CD4-positive, alpha-beta T cell (primary cell): Measurements from ENCODE around the gene MRPL19. TPM values are rescaled to one million over a fixed set of nuclear protein-coding genes. Genes with fewer than 3 reads are reported as not detected.
"Not testable (repeated sequence)": the region's sequence is repeated elsewhere in the genome, so short reads cannot be mapped to it uniquely, and the experiment has no call there.

Experiments used
- ATAC-seq: fragments of 200-7000 bp; cut with Tn5 transposase; one replicate; pipeline ENCODE4 v1.10.0; 2022; ENCODE audit warnings: mild to moderate bottlenecking; ENCODE audit not compliant: poor library complexity
- CTCF ChIA-PET: fragments of 350-600 bp; sonication (Branson Sonifier 250); formaldehyde crosslinking; loops from one replicate; lab custom pipeline; 2021; ENCODE audit warnings: antibody characterized with exemption, inconsistent platforms; lab: Charles Lee
- POLR2A ChIA-PET: fragments of 350-600 bp; sonication (Branson Sonifier 250); formaldehyde crosslinking; loops from one replicate; lab custom pipeline; 2021; ENCODE audit warnings: antibody characterized with exemption, inconsistent platforms; lab: Charles Lee
- DNase-seq, 14 experiments: peaks; one replicate each; pipeline ENCODE4 v3.0.0-alpha.2; 2013 to 2020; ENCODE audit warnings: mixed read lengths in 2 of 14
- H3K27ac ChIP-seq, 2 donors: one replicate each; pipeline versions ENCODE4 v1.5.1 to v1.7.0; 2013; ENCODE audit warnings: low read length in 2 of 2, low read depth in 1 of 2, mild to moderate bottlenecking in 1 of 2
- H3K27me3 ChIP-seq, 2 experiments: 1 replicate in 1 of 2; 2 replicates in 1 of 2; pipeline versions ENCODE4 v1.6.1 to v1.7.0; 2013; ENCODE audit warnings: low read length in 2 of 2, control low read depth in 1 of 2, mild to moderate bottlenecking in 1 of 2, moderate library complexity in 1 of 2; ENCODE audit not compliant: insufficient read depth in 2 of 2, control insufficient read depth in 1 of 2
- H3K36me3 ChIP-seq: one replicate; pipeline ENCODE4 v1.6.1; 2013; ENCODE audit warnings: low read length, control low read depth; ENCODE audit not compliant: insufficient read depth
- H3K4me1 ChIP-seq: one replicate; pipeline ENCODE4 v1.6.1; 2013; ENCODE audit warnings: low read length, control low read depth; ENCODE audit not compliant: insufficient read depth
- H3K4me3 ChIP-seq: one replicate; pipeline ENCODE4 v1.5.1; 2013; ENCODE audit warnings: mild to moderate bottlenecking, low read length, moderate library complexity
- H3K9me3 ChIP-seq, 2 experiments: 1 replicate in 1 of 2; 2 replicates in 1 of 2; pipeline versions ENCODE4 v1.6.1 to v1.7.0; 2013; ENCODE audit warnings: low read length in 2 of 2, mild to moderate bottlenecking in 2 of 2, control low read depth in 1 of 2, moderate library complexity in 1 of 2; ENCODE audit not compliant: control insufficient read depth in 1 of 2, insufficient read depth in 1 of 2
- H3K27ac Mint-ChIP-seq: one replicate; pipeline ENCODE4 v1.8.0; 2020; ENCODE audit warnings: mixed read lengths
- H3K27me3 Mint-ChIP-seq: one replicate; pipeline ENCODE4 v1.8.0; 2021; ENCODE audit warnings: mixed read lengths
- H3K36me3 Mint-ChIP-seq: one replicate; pipeline ENCODE4 v1.8.0; 2021; ENCODE audit warnings: low read depth, mixed read lengths
- H3K4me1 Mint-ChIP-seq: one replicate; pipeline ENCODE4 v1.8.0; 2021; ENCODE audit warnings: low read depth, mixed read lengths
- H3K4me3 Mint-ChIP-seq: one replicate; pipeline ENCODE4 v1.8.0; 2020; ENCODE audit warnings: mild to moderate bottlenecking, mixed read lengths
- H3K9me3 Mint-ChIP-seq: one replicate; pipeline ENCODE4 v1.8.0; 2020; ENCODE audit warnings: mixed read lengths
- intact Hi-C, 2 experiments: fragments of 100-400 bp; cut with DNase I in 1 of 2; cut with micrococcal nuclease in 1 of 2; formaldehyde crosslinking; loops; one replicate each; pipeline versions ENCODE4 v1.15.1 to v1.9.0; 2023 to 2025; cut with DNase I, micrococcal nuclease
- total RNA-seq, 174 experiments: library from RNA in 2 of 174; stranded (reverse) in 2 of 174; gene quantifications; one replicate each; pipeline ENCODE4 v1.2.3 and lab custom pipeline; 2021 to 2026
- TF ChIP-seq, protein P1 (sequence below): fragments of 200-600 bp; IDR thresholded peaks from one replicate; pipeline ENCODE4 v1.8.0; 2022; ENCODE audit warnings: antibody characterized with exemption, mild to moderate bottlenecking

The MRPL19 gene
- total RNA-seq, 2 experiments from 2014 or later, result 10.7 to 14.9 TPM

DNA sequence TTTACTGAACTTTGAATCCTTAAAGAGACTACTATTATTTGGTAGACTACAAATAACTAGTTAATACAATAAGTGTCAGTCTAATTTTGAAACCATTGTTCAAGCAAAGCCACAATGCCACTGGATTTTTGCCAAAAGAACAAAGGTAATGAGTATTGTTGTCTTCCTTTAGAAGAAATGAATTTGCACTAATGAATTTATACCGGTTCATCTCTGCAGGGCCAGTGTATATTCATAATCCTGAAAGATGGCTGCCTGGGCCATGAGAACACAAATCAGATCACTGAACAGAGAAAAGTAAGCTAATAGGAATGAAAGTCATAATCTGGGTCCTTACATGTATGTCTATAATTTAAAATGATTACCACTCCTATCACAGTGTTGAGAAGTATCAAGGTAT lies 33.0 kb downstream of the MRPL19 start:
- H3K27me3 ChIP-seq, result no peaks in the 10 kb centered on the region
- ATAC-seq (no peak), DNase-seq (no peak)
- Mint-ChIP-seq H3K36me3 (peaks cover 43% of the 10 kb centered on the region), H3K27me3 (no peaks in the 10 kb centered on the region), H3K4me3 (no peak overlapping the region), H3K27ac (no peak overlapping the region), H3K4me1 (peaks cover 12% of the 10 kb centered on the region), H3K9me3 (no peaks in the 10 kb centered on the region)
- CTCF ChIA-PET, result interaction anchor here (1.6 kb wide), 1 partner anchor 38 kb away, joined by 3 read pairs; no protein-coding TSS in a partner anchor
- no peak overlapping the region for H3K4me3 ChIP-seq
- no peaks in the 10 kb centered on the region for H3K4me1 ChIP-seq
- TF ChIP-seq, protein P1, sequence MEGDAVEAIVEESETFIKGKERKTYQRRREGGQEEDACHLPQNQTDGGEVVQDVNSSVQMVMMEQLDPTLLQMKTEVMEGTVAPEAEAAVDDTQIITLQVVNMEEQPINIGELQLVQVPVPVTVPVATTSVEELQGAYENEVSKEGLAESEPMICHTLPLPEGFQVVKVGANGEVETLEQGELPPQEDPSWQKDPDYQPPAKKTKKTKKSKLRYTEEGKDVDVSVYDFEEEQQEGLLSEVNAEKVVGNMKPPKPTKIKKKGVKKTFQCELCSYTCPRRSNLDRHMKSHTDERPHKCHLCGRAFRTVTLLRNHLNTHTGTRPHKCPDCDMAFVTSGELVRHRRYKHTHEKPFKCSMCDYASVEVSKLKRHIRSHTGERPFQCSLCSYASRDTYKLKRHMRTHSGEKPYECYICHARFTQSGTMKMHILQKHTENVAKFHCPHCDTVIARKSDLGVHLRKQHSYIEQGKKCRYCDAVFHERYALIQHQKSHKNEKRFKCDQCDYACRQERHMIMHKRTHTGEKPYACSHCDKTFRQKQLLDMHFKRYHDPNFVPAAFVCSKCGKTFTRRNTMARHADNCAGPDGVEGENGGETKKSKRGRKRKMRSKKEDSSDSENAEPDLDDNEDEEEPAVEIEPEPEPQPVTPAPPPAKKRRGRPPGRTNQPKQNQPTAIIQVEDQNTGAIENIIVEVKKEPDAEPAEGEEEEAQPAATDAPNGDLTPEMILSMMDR, result no peak
- POLR2A ChIA-PET, result no interaction called here
- intact Hi-C loops, result no loop called here
- H3K36me3 ChIP-seq, result peaks cover 3% of the 10 kb centered on the region
- no peaks in the 10 kb centered on the region for H3K9me3 ChIP-seq
- H3K27ac ChIP-seq, result no peak overlapping the region

DNA sequence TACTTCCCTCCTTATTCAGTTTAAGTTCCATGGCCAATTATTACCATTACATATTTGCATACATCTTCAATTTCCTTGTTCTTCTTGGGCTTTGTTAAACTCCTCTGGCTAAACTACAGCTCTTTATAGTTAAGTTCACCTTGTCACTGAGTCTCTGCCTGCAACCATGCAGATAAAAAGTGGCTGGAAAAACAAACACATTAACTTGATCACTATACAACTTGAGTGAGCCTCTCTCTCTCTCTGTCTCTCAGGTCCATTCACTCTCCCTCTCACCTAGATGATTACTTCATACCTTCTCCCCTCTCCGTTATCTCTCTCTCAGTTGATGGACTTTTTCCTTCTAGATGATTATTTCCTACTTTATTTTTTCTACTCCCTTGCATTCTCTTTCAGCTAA lies 33.8 kb downstream of the MRPL19 start:
- H3K9me3 ChIP-seq, result no peaks in the 10 kb centered on the region
- Mint-ChIP-seq H3K36me3 (peaks cover 48% of the 10 kb centered on the region), H3K4me1 (peaks cover 12% of the 10 kb centered on the region), H3K9me3 (no peaks in the 10 kb centered on the region), H3K27ac (no peak overlapping the region), H3K4me3 (no peak overlapping the region), H3K27me3 (no peaks in the 10 kb centered on the region)
- peaks cover 3% of the 10 kb centered on the region for H3K36me3 ChIP-seq
- intact Hi-C loops, result no loop called here
- H3K27ac ChIP-seq, result no peak overlapping the region
- POLR2A ChIA-PET, result no interaction called here
- no peaks in the 10 kb centered on the region for H3K27me3 ChIP-seq
- no peak overlapping the region for H3K4me3 ChIP-seq
- DNase-seq (no peak), ATAC-seq (no peak)
- no peaks in the 10 kb centered on the region for H3K4me1 ChIP-seq
- CTCF ChIA-PET, result interaction anchor here (1.6 kb wide), 1 partner anchor 39 kb away, joined by 3 read pairs; no protein-coding TSS in a partner anchor
- TF ChIP-seq, protein P1, result no peak

DNA sequence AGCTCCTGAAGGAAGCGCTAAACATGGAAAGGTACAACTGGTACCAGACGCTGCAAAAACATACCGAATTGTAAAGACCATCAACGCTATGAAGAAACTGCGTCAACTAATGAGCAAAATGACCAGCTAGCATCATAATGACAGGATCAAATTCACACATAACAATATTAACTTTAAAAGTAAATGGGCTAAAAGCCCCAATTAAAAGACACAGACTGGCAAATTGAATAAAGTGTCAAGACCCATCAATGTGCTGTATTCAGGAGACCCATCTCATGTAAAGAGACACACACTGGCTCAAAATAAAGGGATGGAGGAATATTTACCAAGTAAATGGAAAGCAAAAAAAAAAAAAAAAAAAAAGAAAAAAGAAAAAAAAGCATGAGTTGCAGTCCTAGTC lies 36.8 kb downstream of the MRPL19 start:
- H3K4me1 ChIP-seq, H3K27ac Mint-ChIP-seq, ATAC-seq, intact Hi-C loops, H3K27me3 ChIP-seq, H3K27me3 Mint-ChIP-seq, H3K4me1 Mint-ChIP-seq, DNase-seq, H3K9me3 ChIP-seq, H3K4me3 Mint-ChIP-seq, H3K9me3 Mint-ChIP-seq, H3K27ac ChIP-seq, CTCF ChIA-PET, POLR2A ChIA-PET, H3K4me3 ChIP-seq: not testable (repeated sequence)
- H3K36me3 ChIP-seq, result peaks cover 30% of the 10 kb centered on the region
- H3K36me3 Mint-ChIP-seq, result peaks cover 61% of the 10 kb centered on the region

- no peak overlapping the region for H3K4me3 Mint-ChIP-seq
- no peak for ATAC-seq
Measured at GRCh38 chr2:75688196-75688595, 41.6 kb downstream of the MRPL19 start.

More at GRCh38 chr2:75688196-75688595, 41.6 kb downstream of the MRPL19 start:
- no peak overlapping the region for H3K27ac Mint-ChIP-seq
- no peaks in the 10 kb centered on the region for H3K9me3 Mint-ChIP-seq
- DNase-seq, result no peak
- ChIA-PET CTCF (no interaction called here), POLR2A (no interaction called here)
- H3K36me3 Mint-ChIP-seq, result peaks cover 87% of the 10 kb centered on the region
- intact Hi-C loops, result no loop called here
- no peak overlapping the region for H3K27ac ChIP-seq
- peaks cover 7% of the 10 kb centered on the region for H3K4me1 Mint-ChIP-seq
- H3K4me3 ChIP-seq, result no peak overlapping the region
- peaks cover 58% of the 10 kb centered on the region for H3K36me3 ChIP-seq
- no peaks in the 10 kb centered on the region for H3K4me1 ChIP-seq
- H3K27me3 Mint-ChIP-seq, result no peaks in the 10 kb centered on the region
- H3K9me3 ChIP-seq, result no peaks in the 10 kb centered on the region
- TF ChIP-seq, protein P1, result no peak
- H3K27me3 ChIP-seq, result no peaks in the 10 kb centered on the region
